Parathyroid adenoma (tissue), 2 donors: ENCODE data around the gene TBC1D17.

Experiments
- H2AFZ ChIP-seq: fragments of 300-600 bp; sonication (generic); one replicate; pipeline ENCODE4 v1.7.0; 2017; ENCODE audit warnings: antibody characterized with exemption, mild to moderate bottlenecking
- H3K27ac ChIP-seq: fragments of 300-600 bp; sonication (generic); one replicate; pipeline ENCODE4 v1.7.0; 2017
- H3K27me3 ChIP-seq: fragments of 300-600 bp; sonication (generic); one replicate; pipeline ENCODE4 v1.7.0; 2017; ENCODE audit warnings: low read length; ENCODE audit not compliant: control insufficient read depth, insufficient read depth
- H3K36me3 ChIP-seq: fragments of 300-600 bp; sonication (generic); one replicate; pipeline ENCODE4 v1.7.0; 2017; ENCODE audit warnings: low read length; ENCODE audit not compliant: control insufficient read depth, insufficient read depth
- H3K4me1 ChIP-seq: fragments of 300-600 bp; sonication (generic); one replicate; pipeline ENCODE4 v1.7.0; 2017; ENCODE audit warnings: control low read depth
- H3K4me2 ChIP-seq: fragments of 300-600 bp; sonication (generic); one replicate; pipeline ENCODE4 v1.7.0; 2017; ENCODE audit warnings: low read length
- H3K4me3 ChIP-seq: fragments of 300-600 bp; sonication (generic); one replicate; pipeline ENCODE4 v1.7.0; 2017; ENCODE audit warnings: low read depth, low read length
- H3K79me2 ChIP-seq: fragments of 300-600 bp; sonication (generic); one replicate; pipeline ENCODE4 v1.7.0; 2017; ENCODE audit warnings: control low read depth
- H3K9ac ChIP-seq: fragments of 300-600 bp; sonication (generic); one replicate; pipeline ENCODE4 v1.7.0; 2017; ENCODE audit warnings: mild to moderate bottlenecking
- H3K9me3 ChIP-seq: fragments of 300-600 bp; sonication (generic); one replicate; pipeline ENCODE4 v1.7.0; 2017; ENCODE audit warnings: low read length; ENCODE audit not compliant: control insufficient read depth
- CTCF ChIP-seq: fragments of 300-600 bp; sonication (generic); IDR thresholded peaks from one replicate; pipeline ENCODE4 v1.7.0; 2017; ENCODE audit warnings: antibody characterized with exemption, mild to moderate bottlenecking
- donor health status: primary hyperparathyroidism.

The TBC1D17 gene

DNA sequence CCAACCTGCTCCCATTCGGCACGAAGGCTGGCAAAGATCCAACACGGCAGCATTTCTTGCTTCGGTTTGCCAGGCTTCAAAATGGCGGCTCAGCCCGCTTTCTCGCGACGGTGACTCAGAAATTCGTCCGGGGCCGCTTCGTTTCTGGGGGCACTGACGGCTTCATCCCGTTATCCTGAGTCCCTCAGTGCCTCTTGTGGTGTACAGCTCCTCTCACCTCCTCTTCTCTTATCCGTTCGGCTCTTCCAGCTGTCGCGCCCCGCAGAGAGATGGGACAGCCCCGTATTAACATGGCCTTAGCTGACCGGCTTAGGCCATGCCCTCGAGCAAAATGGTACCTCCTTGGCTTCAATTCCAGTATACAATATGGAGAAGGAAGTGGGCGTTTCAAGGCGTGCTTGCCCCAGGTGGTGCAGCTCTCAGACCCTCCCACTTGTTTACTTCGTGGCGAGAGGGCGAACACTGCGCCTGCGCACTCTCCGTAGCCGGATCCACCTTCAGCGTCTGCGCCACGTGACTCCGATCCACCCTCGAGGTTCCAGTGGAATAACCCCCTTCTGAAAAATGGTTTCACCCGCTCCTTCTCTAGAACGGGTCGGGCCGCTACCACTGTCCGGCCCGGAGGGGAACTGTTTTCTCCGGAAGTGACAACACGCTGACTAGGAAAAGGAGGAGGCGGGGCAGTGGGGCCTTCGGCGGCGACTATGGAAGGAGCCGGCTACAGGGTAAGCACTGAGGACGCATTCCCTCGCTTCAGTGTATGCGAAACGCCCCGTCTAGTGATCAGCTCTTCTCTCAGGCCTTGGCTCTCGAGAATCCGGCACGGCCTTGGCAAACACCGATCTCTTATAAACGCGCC is at the start of gene TBC1D17, which contains the start of gene AKT1S1:
Gene TBC1D17, plus strand, starts transcription at position 683 of the 859 bp plus-strand sequence. Its CDS starts 22 bp downstream, at position 705.
Gene AKT1S1, minus strand, starts transcription at position 336 of the 859 bp plus-strand sequence. CDS start 4,060 bp downstream, outside the sequence.
- H3K9ac ChIP-seq, result peak within 1 kb of the TSS; percentile 64
- H3K27ac ChIP-seq, result peak within 1 kb of the TSS; percentile 96
- H2AFZ ChIP-seq, result peak within 1 kb of the TSS; percentile 85
- peak within 1 kb of the TSS; percentile 100 for H3K4me2 ChIP-seq
- H3K79me2 ChIP-seq, result peaks cover 11% of the 10 kb centered on the region
- no peaks in the 10 kb centered on the region for H3K36me3 ChIP-seq
- peak within 1 kb of the TSS; percentile 100 for H3K4me3 ChIP-seq
- TF ChIP-seq CTCF, result no peak
- no peaks in the 10 kb centered on the region for H3K27me3 ChIP-seq
- H3K9me3 ChIP-seq, result no peaks in the 10 kb centered on the region
- H3K4me1 ChIP-seq, result peaks cover 6% of the 10 kb centered on the region

DNA sequence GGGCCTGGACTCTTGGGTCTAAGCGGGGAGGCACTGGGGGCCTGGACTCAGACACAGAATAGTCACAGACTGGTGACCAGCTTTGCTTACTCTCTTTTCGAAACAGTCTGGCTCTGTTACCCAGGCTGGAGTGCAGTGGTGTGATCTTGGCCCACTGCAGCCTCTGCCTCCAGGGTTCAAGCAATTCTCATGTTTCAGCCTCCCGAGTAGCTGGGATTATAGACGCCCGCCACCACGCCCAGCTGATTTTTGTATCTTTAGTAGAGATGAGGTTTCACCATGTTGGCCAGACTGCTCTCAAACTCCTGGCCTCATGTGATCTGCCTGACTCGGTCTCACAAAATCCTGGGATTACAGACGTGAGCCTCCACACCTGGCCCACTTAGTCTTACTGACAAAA is 48.3 kb upstream of the TBC1D17 start:
- TF ChIP-seq CTCF, result no peak
- Histone ChIP-seq H3K27ac (no peak overlapping the region), H3K9ac (no peak overlapping the region), H3K4me1 (no peaks in the 10 kb centered on the region), H3K4me3 (no peak overlapping the region), H3K79me2 (peaks cover 13% of the 10 kb centered on the region), H3K27me3 (no peaks in the 10 kb centered on the region), H2AFZ (no peak overlapping the region), H3K4me2 (no peak overlapping the region), H3K9me3 (no peaks in the 10 kb centered on the region), H3K36me3 (no peaks in the 10 kb centered on the region)

- no peaks in the 10 kb centered on the region for H3K4me1 ChIP-seq
- no peak overlapping the region for H3K9ac ChIP-seq
- peaks cover 13% of the 10 kb centered on the region for H3K79me2 ChIP-seq
- no peak overlapping the region for H2AFZ ChIP-seq
- no peak overlapping the region for H3K4me3 ChIP-seq
- no peak for TF ChIP-seq CTCF
- no peak overlapping the region for H3K4me2 ChIP-seq
- no peaks in the 10 kb centered on the region for H3K9me3 ChIP-seq
- no peak overlapping the region for H3K27ac ChIP-seq
- H3K27me3 ChIP-seq, result no peaks in the 10 kb centered on the region
- no peaks in the 10 kb centered on the region for H3K36me3 ChIP-seq
Observed at GRCh38 chr19:49829721-49830120, 47.8 kb upstream of the TBC1D17 start.

- no peak for TF ChIP-seq CTCF
- H3K79me2 ChIP-seq, result peaks cover 7% of the 10 kb centered on the region
- H3K4me3 ChIP-seq, result no peak overlapping the region
- no peaks in the 10 kb centered on the region for H3K36me3 ChIP-seq
- H3K4me2 ChIP-seq, result no peak overlapping the region
- H3K9me3 ChIP-seq, result no peaks in the 10 kb centered on the region
- H3K27ac ChIP-seq, result no peak overlapping the region
- H3K27me3 ChIP-seq, result no peaks in the 10 kb centered on the region
- H3K9ac ChIP-seq, result no peak overlapping the region
- H3K4me1 ChIP-seq, result no peaks in the 10 kb centered on the region
- H2AFZ ChIP-seq, result no peak overlapping the region
Observed at GRCh38 chr19:49830766-49831165, 46.7 kb upstream of the TBC1D17 start.
